ENCODE measurements around the gene COL4A2.

Gene COL4A2

GRCh38 chr13:110471833-110472162 lies 164.7 kb downstream of the COL4A2 start:
- Histone ChIP-seq H3K36me3 (ENCODE audit: insufficient read depth) (no peaks in the 10 kb centered on the region), H3K4me2 (no peak overlapping the region)

GRCh38 chr13:110472904-110473563 lies 165.9 kb downstream of the COL4A2 start:
- Histone ChIP-seq H3K36me3 (ENCODE audit: insufficient read depth) (no peaks in the 10 kb centered on the region), H4K20me1 (ENCODE audit: insufficient read depth) (no peaks in the 10 kb centered on the region), H3K9ac (no peak overlapping the region), H3K27ac (no peak overlapping the region), H2AFZ (ENCODE audit: low read depth) (no peak overlapping the region), H3K79me2 (ENCODE audit: insufficient read depth, low read depth) (no peaks in the 10 kb centered on the region), H3K27me3 (ENCODE audit: insufficient read depth, low read depth) (no peaks in the 10 kb centered on the region), H3K4me2 (no peak overlapping the region), H3K4me1 (ENCODE audit: low read depth, poor library complexity, severe bottlenecking) (no peaks in the 10 kb centered on the region), H3K4me3 (IDR thresholded peaks at IDR 0.05; ENCODE audit: insufficient read depth, low read depth, low read length) (no peak overlapping the region)
- TF ChIP-seq, protein P1, sequence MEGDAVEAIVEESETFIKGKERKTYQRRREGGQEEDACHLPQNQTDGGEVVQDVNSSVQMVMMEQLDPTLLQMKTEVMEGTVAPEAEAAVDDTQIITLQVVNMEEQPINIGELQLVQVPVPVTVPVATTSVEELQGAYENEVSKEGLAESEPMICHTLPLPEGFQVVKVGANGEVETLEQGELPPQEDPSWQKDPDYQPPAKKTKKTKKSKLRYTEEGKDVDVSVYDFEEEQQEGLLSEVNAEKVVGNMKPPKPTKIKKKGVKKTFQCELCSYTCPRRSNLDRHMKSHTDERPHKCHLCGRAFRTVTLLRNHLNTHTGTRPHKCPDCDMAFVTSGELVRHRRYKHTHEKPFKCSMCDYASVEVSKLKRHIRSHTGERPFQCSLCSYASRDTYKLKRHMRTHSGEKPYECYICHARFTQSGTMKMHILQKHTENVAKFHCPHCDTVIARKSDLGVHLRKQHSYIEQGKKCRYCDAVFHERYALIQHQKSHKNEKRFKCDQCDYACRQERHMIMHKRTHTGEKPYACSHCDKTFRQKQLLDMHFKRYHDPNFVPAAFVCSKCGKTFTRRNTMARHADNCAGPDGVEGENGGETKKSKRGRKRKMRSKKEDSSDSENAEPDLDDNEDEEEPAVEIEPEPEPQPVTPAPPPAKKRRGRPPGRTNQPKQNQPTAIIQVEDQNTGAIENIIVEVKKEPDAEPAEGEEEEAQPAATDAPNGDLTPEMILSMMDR (conservative IDR thresholded peaks at IDR 0.05; ENCODE audit: low read depth, low read length): no peak

More at GRCh38 chr13:110471833-110472162, 164.7 kb downstream of the COL4A2 start:
- Histone ChIP-seq H3K4me1 (ENCODE audit: low read depth, poor library complexity, severe bottlenecking) (peaks cover 4% of the 10 kb centered on the region), H3K79me2 (ENCODE audit: insufficient read depth, low read depth) (no peaks in the 10 kb centered on the region), H3K27ac (no peak overlapping the region), H3K4me3 (IDR thresholded peaks at IDR 0.05; ENCODE audit: insufficient read depth, low read depth, low read length) (no peak overlapping the region), H2AFZ (ENCODE audit: low read depth) (no peak overlapping the region), H3K9ac (no peak overlapping the region), H4K20me1 (ENCODE audit: insufficient read depth) (no peaks in the 10 kb centered on the region), H3K27me3 (ENCODE audit: insufficient read depth, low read depth) (no peaks in the 10 kb centered on the region)
- TF ChIP-seq, protein P1 (conservative IDR thresholded peaks at IDR 0.05; ENCODE audit: low read depth, low read length): no peak

DNA sequence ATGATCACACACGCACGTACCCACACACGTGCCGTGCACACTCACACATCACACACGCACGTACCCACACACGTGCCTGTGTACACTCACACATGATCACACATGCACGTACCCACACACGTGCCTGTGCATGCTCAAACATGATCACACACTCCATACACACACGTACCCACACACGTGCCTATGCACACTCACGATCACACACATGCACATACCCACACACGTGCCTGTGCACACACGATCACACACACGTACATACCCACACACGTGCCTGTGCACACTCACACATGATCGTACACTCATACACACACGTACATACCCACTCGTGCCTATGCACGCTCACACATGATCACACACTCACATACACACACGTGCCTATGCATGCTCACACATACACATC lies 167.6 kb downstream of the COL4A2 start:
- H3K4me1 ChIP-seq (ENCODE audit: low read depth, poor library complexity, severe bottlenecking): no peaks in the 10 kb centered on the region
- H3K4me3 ChIP-seq (IDR thresholded peaks at IDR 0.05; ENCODE audit: insufficient read depth, low read depth, low read length): no peak overlapping the region
- H3K79me2 ChIP-seq (ENCODE audit: insufficient read depth, low read depth): no peaks in the 10 kb centered on the region
- no peak overlapping the region for H3K9ac ChIP-seq
- H3K4me2 ChIP-seq: no peak overlapping the region
- no peaks in the 10 kb centered on the region for H4K20me1 ChIP-seq (ENCODE audit: insufficient read depth)
- no peak overlapping the region for H2AFZ ChIP-seq (ENCODE audit: low read depth)
- no peak overlapping the region for H3K27ac ChIP-seq
- no peaks in the 10 kb centered on the region for H3K27me3 ChIP-seq (ENCODE audit: insufficient read depth, low read depth)
- TF ChIP-seq, protein P1 (conservative IDR thresholded peaks at IDR 0.05; ENCODE audit: low read depth, low read length): no peak
- H3K36me3 ChIP-seq (ENCODE audit: insufficient read depth): no peaks in the 10 kb centered on the region

- Histone ChIP-seq H3K27ac (no peak overlapping the region), H3K4me2 (no peak overlapping the region), H3K4me3 (IDR thresholded peaks at IDR 0.05; ENCODE audit: insufficient read depth, low read depth, low read length) (no peak overlapping the region), H3K4me1 (ENCODE audit: low read depth, poor library complexity, severe bottlenecking) (no peaks in the 10 kb centered on the region), H3K9ac (no peak overlapping the region), H4K20me1 (ENCODE audit: insufficient read depth) (no peaks in the 10 kb centered on the region), H3K27me3 (ENCODE audit: insufficient read depth, low read depth) (no peaks in the 10 kb centered on the region), H3K79me2 (ENCODE audit: insufficient read depth, low read depth) (no peaks in the 10 kb centered on the region), H3K36me3 (ENCODE audit: insufficient read depth) (no peaks in the 10 kb centered on the region), H2AFZ (ENCODE audit: low read depth) (no peak overlapping the region)
- TF ChIP-seq, protein P1 (conservative IDR thresholded peaks at IDR 0.05; ENCODE audit: low read depth, low read length): no peak
Measured at GRCh38 chr13:110475117-110475516, 168.0 kb downstream of the COL4A2 start.
